OCI-LY3 (cell line): Measurements from ENCODE around the gene NIPAL1.

Experiments used
- H2AFZ ChIP-seq: fragments of 200-600, 300-600 bp; shearing (Covaris generic); 2 replicates; pipeline ENCODE4 v1.6.0; 2014; ENCODE audit warnings: antibody characterized with exemption, low read depth, low read length
- H3K27ac ChIP-seq: fragments of 200-600, 300-600 bp; sonication (generic); 2 replicates; pipeline ENCODE4 v1.5.1; 2014; ENCODE audit warnings: mild to moderate bottlenecking, low read length, moderate library complexity, mixed read lengths
- H3K27me3 ChIP-seq: fragments of 200-600, 300-600 bp; sonication (generic); 2 replicates; pipeline ENCODE4 v1.6.1; 2014; ENCODE audit warnings: low read depth, low read length, mixed read lengths
- H3K36me3 ChIP-seq: fragments of 200-600, 300-600 bp; sonication (generic); replicated peaks from 2 replicates; pipeline ENCODE3; 2014; ENCODE audit warnings: low read depth, low read length, mixed read lengths
- H3K4me1 ChIP-seq: fragments of 300-600, 200-600 bp; sonication (generic); 2 replicates; pipeline ENCODE4 v1.6.1; 2014; ENCODE audit warnings: low read length, mixed read lengths
- H3K4me2 ChIP-seq: fragments of 200-600, 300-600 bp; sonication (generic); 2 replicates; pipeline ENCODE4 v1.6.1; 2014; ENCODE audit warnings: low read length, mixed read lengths
- H3K4me3 ChIP-seq: fragments of 300-600, 200-600 bp; sonication (generic); 2 replicates; pipeline ENCODE4 v1.5.1; 2014; ENCODE audit warnings: antibody characterized with exemption, mild to moderate bottlenecking, low read length, moderate library complexity
- H3K79me2 ChIP-seq: fragments of 300-600, 200-600 bp; shearing (Covaris generic); 2 replicates; pipeline ENCODE4 v1.6.1; 2014; ENCODE audit warnings: mild to moderate bottlenecking, low read length, mixed read lengths
- H3K9ac ChIP-seq: fragments of 300-600, 200-600 bp; shearing (Covaris generic); 2 replicates; pipeline ENCODE4 v1.6.0; 2014; ENCODE audit warnings: mild to moderate bottlenecking, low read length, moderate library complexity
- H3K9me3 ChIP-seq: fragments of 200-600, 300-600 bp; shearing (Covaris generic); 2 replicates; pipeline ENCODE4 v1.6.1; 2014; ENCODE audit warnings: low read length, mixed read lengths; ENCODE audit not compliant: insufficient read depth
- H4K20me1 ChIP-seq: fragments of 200-600, 300-600 bp; sonication (generic); 2 replicates; pipeline ENCODE4 v1.6.1; 2016; ENCODE audit warnings: low read length, mixed read lengths; ENCODE audit not compliant: insufficient read depth
- CTCF ChIP-seq: fragments of 200-600, 300-600 bp; sonication (generic); IDR thresholded peaks from 2 replicates; pipeline ENCODE4 v1.5.1; 2014; ENCODE audit warnings: antibody characterized with exemption, low read length, low read depth
- EZH2phosphoT487 ChIP-seq: fragments of 200-600 bp; shearing (Covaris generic); IDR thresholded peaks from 2 replicates; pipeline ENCODE4 v1.6.1; 2018; ENCODE audit warnings: antibody characterized with exemption, mixed run types, low read depth

Gene NIPAL1

GRCh38 chr4:48071191-48071590 lies 54.6 kb downstream of the NIPAL1 start:
- Histone ChIP-seq H3K4me1 (peaks cover 83% of the 10 kb centered on the region), H3K9ac (peak overlapping the region; percentile 40; the same call in 1 of the 2 replicates), H4K20me1 (no peaks in the 10 kb centered on the region), H3K27me3 (no peaks in the 10 kb centered on the region), H3K27ac (peak overlapping the region; percentile 87), H3K9me3 (no peaks in the 10 kb centered on the region), H3K36me3 (no peaks in the 10 kb centered on the region), H2AFZ (peak overlapping the region; percentile 62; the same call in 1 of the 2 replicates), H3K4me3 (no peak overlapping the region), H3K79me2 (no peaks in the 10 kb centered on the region), H3K4me2 (peak overlapping the region; percentile 44)
- TF ChIP-seq EZH2phosphoT487 (no peak), CTCF (peak; percentile 38; the same call in 1 of the 2 replicates)

DNA sequence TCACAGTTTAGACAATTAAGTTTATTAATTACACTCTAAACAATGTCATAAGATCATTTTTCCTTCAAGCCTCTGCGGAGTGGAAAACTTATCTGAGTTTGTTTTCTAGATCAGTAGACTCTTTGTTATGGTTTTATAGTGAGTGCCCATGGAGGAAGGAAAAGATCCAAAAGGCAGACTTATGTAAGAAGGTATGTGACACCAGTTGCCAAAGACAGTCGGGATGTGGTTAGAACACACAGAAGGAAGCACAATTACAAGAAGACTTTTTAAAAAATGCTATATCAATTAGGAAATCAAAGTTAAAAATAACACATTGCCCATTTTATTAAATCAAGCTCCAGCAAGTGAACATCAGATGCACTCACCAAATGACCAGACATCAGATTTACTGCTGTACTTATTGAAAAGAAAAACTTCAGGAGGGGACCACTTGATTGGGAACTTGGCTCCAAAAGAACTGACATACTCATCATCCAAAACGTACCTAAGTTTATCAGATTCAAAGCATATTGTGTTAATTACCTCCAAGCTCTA lies 57.1 kb downstream of the NIPAL1 start:
- H2AFZ ChIP-seq = peak overlapping the region; percentile 4; the same call in 1 of the 2 replicates

GRCh38 chr4:48074657-48075056 lies 58.1 kb downstream of the NIPAL1 start:
- Histone ChIP-seq H3K4me1 (peaks cover 81% of the 10 kb centered on the region), H3K9ac (no peak overlapping the region), H3K36me3 (no peaks in the 10 kb centered on the region), H3K9me3 (no peaks in the 10 kb centered on the region), H3K27me3 (no peaks in the 10 kb centered on the region), H3K27ac (peak overlapping the region; percentile 0; the same call in 1 of the 2 replicates), H3K79me2 (no peaks in the 10 kb centered on the region), H2AFZ (no peak overlapping the region), H4K20me1 (no peaks in the 10 kb centered on the region), H3K4me2 (no peak overlapping the region), H3K4me3 (no peak overlapping the region)
- TF ChIP-seq CTCF = no peak

More for the DNA sequence above, 57.1 kb downstream of the NIPAL1 start:
- Histone ChIP-seq H3K4me3 (no peak overlapping the region), H3K36me3 (no peaks in the 10 kb centered on the region), H3K79me2 (no peaks in the 10 kb centered on the region), H3K27ac (no peak overlapping the region), H3K27me3 (no peaks in the 10 kb centered on the region), H3K4me1 (peaks cover 81% of the 10 kb centered on the region), H3K9ac (no peak overlapping the region), H3K4me2 (no peak overlapping the region), H3K9me3 (no peaks in the 10 kb centered on the region), H4K20me1 (no peaks in the 10 kb centered on the region)
- TF ChIP-seq CTCF (no peak), EZH2phosphoT487 (no peak)

- Histone ChIP-seq H3K79me2 (no peaks in the 10 kb centered on the region), H3K4me3 (no peak overlapping the region), H3K9ac (peak overlapping the region; percentile 36; the same call in 1 of the 2 replicates), H3K27ac (peak overlapping the region; percentile 82), H4K20me1 (no peaks in the 10 kb centered on the region), H3K36me3 (no peaks in the 10 kb centered on the region), H3K9me3 (no peaks in the 10 kb centered on the region), H3K27me3 (no peaks in the 10 kb centered on the region), H3K4me1 (peaks cover 76% of the 10 kb centered on the region), H2AFZ (peak overlapping the region; percentile 82), H3K4me2 (peak overlapping the region; percentile 47)
- no peak for TF ChIP-seq EZH2phosphoT487
- no peak for TF ChIP-seq CTCF
Measured at GRCh38 chr4:48078425-48078824, 61.9 kb downstream of the NIPAL1 start.
